ENCODE measurements around the gene WRAP73.

The WRAP73 gene

DNA sequence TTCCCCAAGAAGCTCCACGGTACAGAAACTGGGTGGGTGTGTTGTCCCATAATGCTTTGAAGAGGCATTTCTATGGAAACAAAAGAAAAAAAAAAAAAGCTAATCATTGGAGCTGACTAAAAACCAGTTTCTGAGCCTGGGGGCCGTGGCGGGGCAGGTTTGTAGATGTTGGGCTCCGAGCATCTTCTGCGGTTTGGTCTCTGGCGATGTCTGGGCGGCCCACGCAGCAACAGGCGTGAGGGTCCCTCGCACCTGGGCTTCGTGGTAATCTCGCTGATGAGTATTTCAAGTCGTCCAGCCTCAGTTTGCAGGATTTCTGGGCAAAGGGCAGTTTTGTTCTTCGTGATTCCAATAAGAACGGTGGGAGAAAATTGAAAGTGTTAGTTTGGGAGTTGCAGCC, 9.2 kb upstream of the WRAP73 start:
- Histone ChIP-seq H2BK5ac (ENCODE audit: low read depth, low read length, poor library complexity, severe bottlenecking) (no peak overlapping the region), H3K79me1 (replicated peaks; ENCODE audit: low read length, poor library complexity, severe bottlenecking) (no peaks in the 10 kb centered on the region), H3K14ac (ENCODE audit: low read length in 2 of 2) (no peak overlapping the region), H3K4me3 (ENCODE audit: insufficient read depth in 1 of 2, low read depth in 1 of 2, low read length in 2 of 2) (no peak overlapping the region), H3K4ac (ENCODE audit: low read depth in 1 of 2, low read length in 2 of 2) (no peak overlapping the region), H4K8ac (ENCODE audit: low read length) (no peak overlapping the region), H3K9ac (ENCODE audit: low read length) (no peak overlapping the region), H3K18ac (ENCODE audit: low read depth in 1 of 2, low read length in 2 of 2) (no peak overlapping the region), H3K36me3 (ENCODE audit: control insufficient read depth in 1 of 2, insufficient read depth in 2 of 2, low read depth in 1 of 2, low read length in 2 of 2) (no peaks in the 10 kb centered on the region), H3K4me1 (ENCODE audit: control insufficient read depth, insufficient read depth, low read depth, low read length) (no peaks in the 10 kb centered on the region), H3K27me3 (ENCODE audit: control insufficient read depth in 1 of 2, insufficient read depth in 1 of 2, low read length in 2 of 2) (peaks cover 64 to 89% of the 10 kb centered on the region in 2 experiments), H2BK12ac (ENCODE audit: low read length in 2 of 2) (no peak overlapping the region), H4K91ac (ENCODE audit: low read length) (no peak overlapping the region), H2AK5ac (ENCODE audit: low read length, severe bottlenecking) (no peak overlapping the region), H3K4me2 (ENCODE audit: low read length, poor library complexity, severe bottlenecking) (no peak overlapping the region), H2BK15ac (ENCODE audit: low read depth, poor library complexity, severe bottlenecking) (no peak overlapping the region), H2BK120ac (ENCODE audit: low read depth, low read length) (no peak overlapping the region), H2AFZ (ENCODE audit: low read depth, low read length) (no peak overlapping the region), H3K23ac (ENCODE audit: low read length in 2 of 2) (no peak overlapping the region), H3K27ac (ENCODE audit: low read length, poor library complexity, severe bottlenecking) (no peak overlapping the region), H3K9me3 (ENCODE audit: control insufficient read depth, low read length) (no peaks in the 10 kb centered on the region)
- no peak for DNase-seq
- WGBS = 83% methylated on average over 15 of the region's 15 CpGs

GRCh38 chr1:3658231-3658615, 8.3 kb upstream of the WRAP73 start:
- H3K36me3 ChIP-seq (ENCODE audit: control insufficient read depth in 1 of 2, insufficient read depth in 2 of 2, low read depth in 1 of 2, low read length in 2 of 2) = no peaks in the 10 kb centered on the region
- H3K79me1 ChIP-seq (replicated peaks; ENCODE audit: low read length, poor library complexity, severe bottlenecking) = no peaks in the 10 kb centered on the region
- no peak overlapping the region for H2BK5ac ChIP-seq (ENCODE audit: low read depth, low read length, poor library complexity, severe bottlenecking)
- 12% methylated on average over 8 of the region's 14 CpGs for WGBS
- H3K4me2 ChIP-seq (ENCODE audit: low read length, poor library complexity, severe bottlenecking) = no peak overlapping the region
- H2BK120ac ChIP-seq (ENCODE audit: low read depth, low read length) = no peak overlapping the region
- DNase-seq = no peak
- no peak overlapping the region for H3K27ac ChIP-seq (ENCODE audit: low read length, poor library complexity, severe bottlenecking)
- H3K4me3 ChIP-seq (ENCODE audit: insufficient read depth in 1 of 2, low read depth in 1 of 2, low read length in 2 of 2) = no peak overlapping the region
- no peak overlapping the region for H4K91ac ChIP-seq (ENCODE audit: low read length)
- no peak overlapping the region for H2AK5ac ChIP-seq (ENCODE audit: low read length, severe bottlenecking)
- H3K14ac ChIP-seq (ENCODE audit: low read length in 2 of 2) = no peak overlapping the region
- no peak overlapping the region for H3K9ac ChIP-seq (ENCODE audit: low read length)
- H3K4me1 ChIP-seq (ENCODE audit: control insufficient read depth, insufficient read depth, low read depth, low read length) = no peaks in the 10 kb centered on the region
- H3K18ac ChIP-seq (ENCODE audit: low read depth in 1 of 2, low read length in 2 of 2) = no peak overlapping the region
- peak overlapping the region; percentile 73 for H2AFZ ChIP-seq (ENCODE audit: low read depth, low read length)
- H3K9me3 ChIP-seq (ENCODE audit: control insufficient read depth, low read length) = no peaks in the 10 kb centered on the region
- H3K4ac ChIP-seq (ENCODE audit: low read depth in 1 of 2, low read length in 2 of 2) = no peak overlapping the region
- H3K23ac ChIP-seq (ENCODE audit: low read length in 2 of 2) = no peak overlapping the region
- no peak overlapping the region for H2BK12ac ChIP-seq (ENCODE audit: low read length in 2 of 2)
- no peak overlapping the region for H4K8ac ChIP-seq (ENCODE audit: low read length)
- peaks cover 68 to 93% of the 10 kb centered on the region in 2 experiments for H3K27me3 ChIP-seq (ENCODE audit: control insufficient read depth in 1 of 2, insufficient read depth in 1 of 2, low read length in 2 of 2)
- no peak overlapping the region for H2BK15ac ChIP-seq (ENCODE audit: low read depth, poor library complexity, severe bottlenecking)

DNA sequence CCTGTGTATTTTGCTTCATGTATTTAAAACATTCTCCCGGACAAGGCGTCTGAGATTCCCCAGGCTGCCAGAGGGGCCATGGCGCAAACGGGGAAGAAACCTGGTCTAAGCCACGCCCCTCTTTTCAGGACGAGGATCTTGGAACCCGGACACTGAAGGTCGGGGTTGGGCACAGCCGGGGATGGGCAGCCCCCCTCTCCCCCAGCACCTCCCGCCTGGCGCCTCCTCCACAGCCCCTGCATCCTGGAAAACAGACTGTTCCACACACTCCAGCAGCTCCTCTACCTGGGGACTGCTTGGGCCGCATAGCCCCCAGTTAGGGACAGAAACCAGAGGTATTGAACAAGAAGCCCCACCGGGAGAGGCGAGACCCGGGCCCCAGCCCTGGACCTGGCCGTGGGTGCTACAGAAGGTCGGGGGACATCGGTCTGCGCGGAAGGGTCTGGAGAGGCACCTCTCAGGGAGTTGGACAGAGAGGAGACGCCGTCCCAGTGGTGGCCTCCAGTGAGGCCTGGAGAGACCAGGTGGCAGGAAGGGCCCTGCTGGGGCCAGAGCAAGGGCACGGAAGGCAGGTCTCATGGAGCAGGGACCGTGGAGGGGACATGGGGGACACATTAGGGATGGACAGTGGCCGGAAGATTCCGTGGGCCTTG, 7.8 kb upstream of the WRAP73 start:
- H3K4me3 ChIP-seq (ENCODE audit: insufficient read depth in 1 of 2, low read depth in 1 of 2, low read length in 2 of 2) = no peak overlapping the region
- no peaks in the 10 kb centered on the region for H3K36me3 ChIP-seq (ENCODE audit: control insufficient read depth in 1 of 2, insufficient read depth in 2 of 2, low read depth in 1 of 2, low read length in 2 of 2)
- no peak overlapping the region for H3K4me2 ChIP-seq (ENCODE audit: low read length, poor library complexity, severe bottlenecking)
- H2BK12ac ChIP-seq (ENCODE audit: low read length in 2 of 2) = no peak overlapping the region
- H3K4ac ChIP-seq (ENCODE audit: low read depth in 1 of 2, low read length in 2 of 2) = no peak overlapping the region
- peak overlapping the region; percentile 73 for H2AFZ ChIP-seq (ENCODE audit: low read depth, low read length)
- peak overlapping the region in 1 of 2 experiments; percentile 7 for H3K18ac ChIP-seq (ENCODE audit: low read depth in 1 of 2, low read length in 2 of 2)
- no peak overlapping the region for H3K14ac ChIP-seq (ENCODE audit: low read length in 2 of 2)
- WGBS = 72% methylated on average over 26 of the region's 26 CpGs
- H3K79me1 ChIP-seq (replicated peaks; ENCODE audit: low read length, poor library complexity, severe bottlenecking) = no peaks in the 10 kb centered on the region
- H2BK120ac ChIP-seq (ENCODE audit: low read depth, low read length) = no peak overlapping the region
- no peak overlapping the region for H3K23ac ChIP-seq (ENCODE audit: low read length in 2 of 2)
- no peaks in the 10 kb centered on the region for H3K9me3 ChIP-seq (ENCODE audit: control insufficient read depth, low read length)
- peaks cover 73 to 94% of the 10 kb centered on the region in 2 experiments for H3K27me3 ChIP-seq (ENCODE audit: control insufficient read depth in 1 of 2, insufficient read depth in 1 of 2, low read length in 2 of 2)
- no peak overlapping the region for H2AK5ac ChIP-seq (ENCODE audit: low read length, severe bottlenecking)
- H3K9ac ChIP-seq (ENCODE audit: low read length) = no peak overlapping the region
- H2BK5ac ChIP-seq (ENCODE audit: low read depth, low read length, poor library complexity, severe bottlenecking) = no peak overlapping the region
- H3K4me1 ChIP-seq (ENCODE audit: control insufficient read depth, insufficient read depth, low read depth, low read length) = peaks cover 2% of the 10 kb centered on the region
- no peak overlapping the region for H2BK15ac ChIP-seq (ENCODE audit: low read depth, poor library complexity, severe bottlenecking)
- no peak overlapping the region for H3K27ac ChIP-seq (ENCODE audit: low read length, poor library complexity, severe bottlenecking)
- no peak for DNase-seq
- H4K8ac ChIP-seq (ENCODE audit: low read length) = no peak overlapping the region
- H4K91ac ChIP-seq (ENCODE audit: low read length) = no peak overlapping the region

GRCh38 chr1:3657096-3657475, 7.2 kb upstream of the WRAP73 start:
- H2AK5ac ChIP-seq (ENCODE audit: low read length, severe bottlenecking) = no peak overlapping the region
- no peaks in the 10 kb centered on the region for H3K79me1 ChIP-seq (replicated peaks; ENCODE audit: low read length, poor library complexity, severe bottlenecking)
- no peak overlapping the region for H2BK15ac ChIP-seq (ENCODE audit: low read depth, poor library complexity, severe bottlenecking)
- H3K27me3 ChIP-seq (ENCODE audit: control insufficient read depth in 1 of 2, insufficient read depth in 1 of 2, low read length in 2 of 2) = peaks cover 70 to 90% of the 10 kb centered on the region in 2 experiments
- H3K4me2 ChIP-seq (ENCODE audit: low read length, poor library complexity, severe bottlenecking) = no peak overlapping the region
- no peak overlapping the region for H3K18ac ChIP-seq (ENCODE audit: low read depth in 1 of 2, low read length in 2 of 2)
- H2BK5ac ChIP-seq (ENCODE audit: low read depth, low read length, poor library complexity, severe bottlenecking) = no peak overlapping the region
- H4K91ac ChIP-seq (ENCODE audit: low read length) = no peak overlapping the region
- H3K4me1 ChIP-seq (ENCODE audit: control insufficient read depth, insufficient read depth, low read depth, low read length) = peaks cover 8% of the 10 kb centered on the region
- H3K36me3 ChIP-seq (ENCODE audit: control insufficient read depth in 1 of 2, insufficient read depth in 2 of 2, low read depth in 1 of 2, low read length in 2 of 2) = no peaks in the 10 kb centered on the region
- no peak overlapping the region for H2BK120ac ChIP-seq (ENCODE audit: low read depth, low read length)
- H3K9me3 ChIP-seq (ENCODE audit: control insufficient read depth, low read length) = no peaks in the 10 kb centered on the region
- no peak overlapping the region for H2AFZ ChIP-seq (ENCODE audit: low read depth, low read length)
- no peak overlapping the region for H3K9ac ChIP-seq (ENCODE audit: low read length)
- H4K8ac ChIP-seq (ENCODE audit: low read length) = no peak overlapping the region
- no peak overlapping the region for H3K4ac ChIP-seq (ENCODE audit: low read depth in 1 of 2, low read length in 2 of 2)
- no peak overlapping the region for H3K23ac ChIP-seq (ENCODE audit: low read length in 2 of 2)
- no peak overlapping the region for H3K14ac ChIP-seq (ENCODE audit: low read length in 2 of 2)
- H3K27ac ChIP-seq (ENCODE audit: low read length, poor library complexity, severe bottlenecking) = no peak overlapping the region
- 82% methylated on average over 6 of the region's 6 CpGs for WGBS
- H2BK12ac ChIP-seq (ENCODE audit: low read length in 2 of 2) = no peak overlapping the region
- DNase-seq = no peak
- H3K4me3 ChIP-seq (ENCODE audit: insufficient read depth in 1 of 2, low read depth in 1 of 2, low read length in 2 of 2) = no peak overlapping the region

All from mesenchymal stem cell (in vitro differentiated cells and primary cell).